VCaP (cell line): ENCODE data around the gene NABP2.
"Not testable (repeated sequence)": the region's sequence is repeated elsewhere in the genome, so short reads cannot be mapped to it uniquely, and the experiment has no call there.

Experiments used
- H3K27ac ChIP-seq: fragments of 450-650 bp; 2 replicates; pipeline ENCODE4 v1.5.1; 2017
- TF ChIP-seq, protein P1 (sequence below): fragments of 450-650 bp; conservative IDR thresholded peaks from 2 replicates; pipeline ENCODE4 v1.5.1; 2017; ENCODE audit warnings: mild to moderate bottlenecking, moderate library complexity

The NABP2 gene

DNA sequence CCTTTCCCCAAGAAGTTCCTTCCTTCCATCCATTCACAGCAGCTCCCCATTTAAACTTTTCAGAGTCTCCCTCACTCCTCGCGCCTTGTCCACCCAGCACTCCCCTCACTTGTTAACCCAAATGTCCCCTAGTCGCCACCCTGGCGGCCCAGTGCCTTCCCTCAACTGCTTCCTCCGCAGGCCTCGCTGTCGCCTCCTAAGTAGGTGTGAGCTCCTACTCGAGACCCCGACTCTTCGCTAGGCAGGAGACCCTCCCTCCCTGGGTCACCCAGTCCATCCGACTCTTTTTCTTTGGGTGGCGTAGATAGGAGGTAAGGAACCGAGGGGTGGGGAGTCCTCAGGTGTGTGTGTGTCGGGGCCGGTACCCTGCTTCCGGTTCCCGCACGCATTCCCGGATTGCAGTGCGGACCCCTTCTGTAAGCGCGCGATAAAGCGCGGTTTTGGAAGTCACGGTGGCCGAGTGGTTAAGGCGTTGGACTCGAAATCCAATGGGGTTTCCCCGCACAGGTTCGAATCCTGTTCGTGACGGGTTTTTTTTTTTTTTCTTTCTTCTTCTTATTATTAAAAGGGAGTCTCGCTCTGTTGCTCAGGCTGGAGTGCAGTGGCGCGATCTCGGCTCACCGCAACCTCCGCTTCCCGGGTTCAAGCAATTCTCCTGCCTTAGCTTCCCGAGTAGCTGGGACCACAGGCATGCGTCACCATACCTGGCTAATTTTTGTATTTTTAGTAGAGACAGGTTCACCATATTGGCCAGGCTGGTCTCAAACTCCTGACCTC, 34.0 kb upstream of the NABP2 start:
- peak overlapping the region; percentile 82; the same call in 1 of the 2 replicates for H3K27ac ChIP-seq
- TF ChIP-seq, protein P1, sequence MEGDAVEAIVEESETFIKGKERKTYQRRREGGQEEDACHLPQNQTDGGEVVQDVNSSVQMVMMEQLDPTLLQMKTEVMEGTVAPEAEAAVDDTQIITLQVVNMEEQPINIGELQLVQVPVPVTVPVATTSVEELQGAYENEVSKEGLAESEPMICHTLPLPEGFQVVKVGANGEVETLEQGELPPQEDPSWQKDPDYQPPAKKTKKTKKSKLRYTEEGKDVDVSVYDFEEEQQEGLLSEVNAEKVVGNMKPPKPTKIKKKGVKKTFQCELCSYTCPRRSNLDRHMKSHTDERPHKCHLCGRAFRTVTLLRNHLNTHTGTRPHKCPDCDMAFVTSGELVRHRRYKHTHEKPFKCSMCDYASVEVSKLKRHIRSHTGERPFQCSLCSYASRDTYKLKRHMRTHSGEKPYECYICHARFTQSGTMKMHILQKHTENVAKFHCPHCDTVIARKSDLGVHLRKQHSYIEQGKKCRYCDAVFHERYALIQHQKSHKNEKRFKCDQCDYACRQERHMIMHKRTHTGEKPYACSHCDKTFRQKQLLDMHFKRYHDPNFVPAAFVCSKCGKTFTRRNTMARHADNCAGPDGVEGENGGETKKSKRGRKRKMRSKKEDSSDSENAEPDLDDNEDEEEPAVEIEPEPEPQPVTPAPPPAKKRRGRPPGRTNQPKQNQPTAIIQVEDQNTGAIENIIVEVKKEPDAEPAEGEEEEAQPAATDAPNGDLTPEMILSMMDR: no peak

DNA sequence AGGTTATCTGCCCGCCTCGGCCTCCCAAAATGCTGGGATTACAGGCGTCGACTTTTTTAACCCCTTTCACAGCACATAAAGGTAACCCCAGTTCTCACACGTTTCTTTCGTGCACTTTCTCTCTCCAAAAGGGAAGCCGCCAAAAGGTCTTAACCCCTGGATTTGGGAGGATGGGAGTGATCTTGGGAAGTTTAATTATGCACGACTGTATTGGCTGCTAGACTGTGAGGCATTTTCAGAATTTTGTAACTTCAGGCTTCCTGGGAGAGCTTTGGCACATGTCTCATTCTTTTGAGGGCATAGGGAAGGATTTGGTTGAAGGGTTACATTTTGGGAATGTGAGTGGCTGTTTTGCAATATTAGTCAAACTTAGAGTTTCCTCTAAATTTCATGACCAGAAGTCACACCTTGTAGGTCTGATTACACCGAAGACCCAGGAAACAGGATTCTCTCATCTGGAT, 33.4 kb upstream of the NABP2 start:
- TF ChIP-seq, protein P1: no peak
- no peak overlapping the region for H3K27ac ChIP-seq

DNA sequence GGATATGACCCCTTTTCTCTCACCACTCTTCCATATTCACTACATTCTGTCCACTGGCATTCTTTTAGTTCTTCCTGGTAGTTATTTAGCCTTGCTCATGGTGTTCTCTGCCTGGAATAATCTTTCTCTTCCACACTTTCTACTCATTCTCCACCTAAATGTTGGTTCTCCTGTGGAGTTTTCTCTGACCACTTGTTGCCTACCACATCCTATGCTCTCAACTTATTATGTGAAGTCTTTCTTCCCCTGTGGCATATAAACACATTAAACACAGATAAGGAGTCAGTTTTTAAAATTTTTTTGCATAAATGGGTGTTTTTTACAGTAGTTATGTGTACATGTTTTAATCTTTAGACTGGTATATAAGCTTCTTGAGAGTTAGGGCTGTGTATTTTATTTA, 31.6 kb upstream of the NABP2 start:
- no peak overlapping the region for H3K27ac ChIP-seq
- TF ChIP-seq, protein P1: no peak

DNA sequence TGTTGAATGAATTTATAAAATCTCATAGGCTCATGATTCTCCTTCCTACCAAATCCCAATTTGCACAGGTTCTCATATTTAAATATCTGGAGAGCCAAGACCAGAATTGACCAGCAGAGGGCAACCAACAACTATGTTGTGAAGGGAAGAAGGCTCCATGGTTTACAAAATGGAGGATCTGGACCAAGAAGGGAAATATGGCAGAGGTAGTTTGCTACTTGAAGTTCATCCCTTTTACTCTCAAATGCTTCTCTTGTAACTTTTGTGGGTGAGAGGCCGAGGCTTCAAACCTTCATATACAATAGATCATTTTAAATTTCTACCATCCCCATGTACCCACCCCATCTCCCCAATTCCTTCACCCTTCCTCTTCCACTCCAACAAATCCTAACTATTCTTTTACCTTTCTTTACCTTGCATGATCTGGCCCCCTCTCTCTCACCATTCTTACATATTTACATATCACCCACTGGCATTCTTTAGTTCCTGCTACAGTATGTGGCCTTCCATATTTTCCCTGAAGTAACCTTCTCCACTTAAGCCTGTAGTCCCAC, 31.0 kb upstream of the NABP2 start:
- peak overlapping the region; percentile 19; the same call in 1 of the 2 replicates for H3K27ac ChIP-seq
- TF ChIP-seq, protein P1: peak; percentile 93

DNA sequence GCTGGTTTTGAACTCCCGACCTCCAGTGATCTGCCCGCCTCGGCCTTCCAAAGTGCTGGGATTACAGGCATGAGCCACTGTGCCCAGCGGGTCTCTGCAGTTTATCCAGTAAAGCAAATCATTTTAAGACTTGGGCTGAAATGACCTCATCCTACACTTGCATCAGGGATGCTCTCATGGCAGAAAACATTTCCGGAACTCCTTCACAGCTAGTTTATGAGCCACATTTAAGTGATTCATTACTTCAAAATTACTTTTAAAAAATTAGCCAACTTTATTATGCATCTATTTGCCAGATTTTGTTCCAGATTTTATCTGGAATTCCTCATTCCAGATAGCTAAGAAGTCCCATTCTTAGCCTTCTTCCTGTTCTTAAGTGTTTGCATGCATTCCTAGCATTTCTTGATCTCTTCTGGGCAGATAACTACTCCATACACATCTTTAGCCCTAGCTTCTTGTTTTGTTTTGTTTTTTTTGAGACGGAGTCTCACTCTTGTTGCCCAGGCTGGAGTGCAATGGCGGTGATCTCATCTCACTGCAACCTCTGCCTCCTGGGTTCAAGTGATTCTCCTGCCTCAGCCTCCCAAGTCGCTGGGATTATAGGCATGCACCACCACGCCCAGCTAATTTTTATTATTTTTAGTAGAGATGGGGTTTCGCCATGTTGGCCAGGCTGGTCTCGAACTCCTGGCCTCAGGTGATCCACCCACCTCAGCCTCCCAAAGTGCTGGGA, 27.2 kb upstream of the NABP2 start:
- not testable (repeated sequence) for H3K27ac ChIP-seq

DNA sequence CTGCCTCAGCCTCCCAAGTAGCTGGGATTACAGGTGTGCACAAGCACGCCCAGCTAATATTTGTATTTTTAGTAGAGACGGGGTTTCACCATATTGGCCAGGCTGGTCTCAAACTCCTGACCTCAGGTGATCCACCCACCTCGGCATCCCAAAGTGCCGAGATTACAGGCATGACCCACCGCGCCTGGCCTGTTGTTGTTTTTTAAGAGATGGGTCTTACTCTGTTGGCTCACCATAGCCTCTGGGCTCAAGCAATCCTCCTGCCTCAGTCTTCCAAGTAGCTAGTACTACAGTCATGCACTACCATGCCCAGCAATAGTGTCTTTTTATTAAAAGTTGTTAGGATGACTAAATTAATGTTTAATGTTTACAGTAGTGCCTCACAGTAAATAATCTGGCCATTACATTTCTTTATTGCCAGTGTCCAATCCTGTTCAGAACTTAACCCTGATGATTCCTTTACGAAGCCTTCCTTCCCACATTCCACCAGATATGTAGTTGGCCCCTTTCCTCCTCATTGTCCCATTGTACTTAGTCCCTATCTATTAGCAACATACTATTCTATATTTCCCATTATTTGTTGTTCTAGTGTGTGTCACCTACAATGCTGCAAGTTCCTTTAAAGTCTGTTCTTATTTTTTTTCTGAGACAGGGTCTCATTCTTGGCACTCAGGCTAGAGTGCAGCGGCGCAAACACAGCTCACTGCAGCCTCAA, 26.1 kb upstream of the NABP2 start:
- no peak overlapping the region for H3K27ac ChIP-seq
- TF ChIP-seq, protein P1: no peak

DNA sequence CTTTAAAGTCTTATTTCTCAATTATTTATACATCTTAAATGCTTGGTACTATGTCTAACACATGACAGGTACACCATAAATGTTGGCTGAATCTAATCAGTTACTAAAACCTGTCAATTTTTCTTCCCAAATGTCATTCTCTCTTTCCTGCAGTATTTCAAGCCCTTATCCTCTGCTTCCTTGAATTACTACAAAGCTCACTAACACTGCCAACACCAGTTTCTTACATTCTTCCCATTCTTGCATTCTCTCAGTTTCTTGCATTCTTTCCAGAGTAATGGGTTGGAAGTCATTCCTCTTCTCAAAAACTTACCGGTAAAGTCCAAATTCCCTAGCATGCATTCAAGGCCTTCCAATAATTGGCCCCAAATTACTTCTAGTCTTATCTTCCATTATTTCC, 25.3 kb upstream of the NABP2 start:
- TF ChIP-seq, protein P1: no peak
- H3K27ac ChIP-seq: no peak overlapping the region
